ENCODE data around the gene KAT6B.

The KAT6B gene

DNA sequence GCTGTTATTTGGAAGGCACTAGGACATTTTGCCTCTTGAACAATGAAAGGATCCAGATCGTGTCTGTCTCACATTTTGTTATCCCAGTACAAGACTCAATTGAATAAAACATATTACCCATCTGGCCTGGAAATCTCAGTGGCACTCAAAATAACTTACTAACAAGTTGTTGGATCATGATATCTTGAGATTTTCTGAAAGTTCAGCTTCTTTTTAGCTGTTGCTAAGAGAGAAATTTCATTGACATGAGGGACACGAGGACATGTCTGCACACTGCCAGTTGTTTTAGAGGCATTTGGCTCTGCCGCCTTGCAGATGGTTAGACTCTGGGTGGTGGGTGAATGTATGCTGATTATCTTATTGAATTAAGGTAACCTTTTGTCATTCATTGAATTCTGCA, 41.0 kb downstream of the KAT6B start:
- Histone ChIP-seq H3K4me1 (ENCODE audit: control extremely low read depth in 1 of 4, control insufficient read depth in 4 of 4, insufficient read depth in 4 of 4, low read length in 3 of 4) (peaks cover 4 to 40% (median 34%) of the 10 kb centered on the region in 4 experiments), H3K4me3 (ENCODE audit: control insufficient read depth in 1 of 7, extremely low read depth in 1 of 7, insufficient read depth in 4 of 7, low read depth in 2 of 7, low read length in 6 of 7) (no peak overlapping the region), H3K36me3 (ENCODE audit: control insufficient read depth in 4 of 4, insufficient read depth in 4 of 4, low read length in 3 of 4) (no peaks in the 10 kb centered on the region), H3K27ac (ENCODE audit: insufficient read depth in 1 of 2, low read depth in 1 of 2, low read length in 2 of 2, poor library complexity in 1 of 2, severe bottlenecking in 2 of 2) (no peak overlapping the region), H3K9me3 (ENCODE audit: control extremely low read depth in 1 of 5, control insufficient read depth in 4 of 5, insufficient read depth in 2 of 5, low read depth in 1 of 5, low read length in 4 of 5) (no peaks in the 10 kb centered on the region), H3K27me3 (replicated peaks in 2 of 5; ENCODE audit: control insufficient read depth in 4 of 5, insufficient read depth in 5 of 5, low read length in 4 of 5) (no peaks in the 10 kb centered on the region)
- CTCF ChIA-PET, result interaction anchor here (1.3 kb wide), 1 partner anchor 28 kb away, joined by 3 read pairs; no protein-coding TSS in a partner anchor
- POLR2A ChIA-PET, result no interaction called here
- 100% methylated on average over 2 of the region's 3 CpGs for WGBS (ENCODE audit: insufficient coverage)
- no peak for DNase-seq

DNA sequence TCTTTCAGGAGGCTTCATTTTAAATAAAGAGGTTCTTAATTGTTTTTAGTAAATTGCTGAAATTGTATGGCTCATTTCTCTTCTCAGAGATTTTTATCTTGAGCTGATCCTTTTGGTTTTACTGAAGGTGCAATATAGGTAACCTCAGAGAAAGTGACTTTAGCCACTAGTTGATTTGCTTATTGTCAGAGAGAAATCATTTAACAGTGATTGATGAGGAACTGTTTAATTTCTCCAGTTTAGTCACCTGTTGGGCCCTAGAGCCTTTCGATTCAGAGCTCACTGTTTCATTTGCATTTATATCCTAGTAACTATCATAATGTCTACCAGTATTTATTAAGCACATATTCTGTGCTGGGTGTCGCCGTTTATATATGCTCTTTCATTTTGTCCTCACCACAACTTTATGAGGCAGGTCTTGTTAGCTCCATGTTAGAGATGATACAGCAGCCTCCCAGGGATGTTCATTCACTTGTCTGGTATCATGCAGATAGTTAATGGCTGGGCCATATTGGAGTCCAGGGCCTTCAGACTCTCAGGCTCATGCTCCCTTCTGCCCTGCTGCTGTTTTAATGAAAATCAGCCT, 42.1 kb downstream of the KAT6B start:
- CTCF ChIA-PET, result interaction anchor here (0.7 to 1.6 kb wide), 3 partner anchors 27 to 624 kb away, joined by 3 read pairs; no protein-coding TSS in a partner anchor
- 100% methylated on average over 1 of the region's 3 CpGs for WGBS (ENCODE audit: insufficient coverage)
- POLR2A ChIA-PET, result no interaction called here
- H3K4me1 ChIP-seq (ENCODE audit: control extremely low read depth in 1 of 4, control insufficient read depth in 4 of 4, insufficient read depth in 4 of 4, low read length in 3 of 4), result peaks cover 4 to 29% (median 27%) of the 10 kb centered on the region in 4 experiments
- H3K27me3 ChIP-seq (replicated peaks in 2 of 5; ENCODE audit: control insufficient read depth in 4 of 5, insufficient read depth in 5 of 5, low read length in 4 of 5), result no peaks in the 10 kb centered on the region
- H3K4me3 ChIP-seq (ENCODE audit: control insufficient read depth in 1 of 7, extremely low read depth in 1 of 7, insufficient read depth in 4 of 7, low read depth in 2 of 7, low read length in 6 of 7), result no peak overlapping the region
- H3K9me3 ChIP-seq (ENCODE audit: control extremely low read depth in 1 of 5, control insufficient read depth in 4 of 5, insufficient read depth in 2 of 5, low read depth in 1 of 5, low read length in 4 of 5), result no peaks in the 10 kb centered on the region
- no peak overlapping the region for H3K27ac ChIP-seq (ENCODE audit: insufficient read depth in 1 of 2, low read depth in 1 of 2, low read length in 2 of 2, poor library complexity in 1 of 2, severe bottlenecking in 2 of 2)
- no peak for DNase-seq
- H3K36me3 ChIP-seq (ENCODE audit: control insufficient read depth in 4 of 4, insufficient read depth in 4 of 4, low read length in 3 of 4), result no peaks in the 10 kb centered on the region

DNA sequence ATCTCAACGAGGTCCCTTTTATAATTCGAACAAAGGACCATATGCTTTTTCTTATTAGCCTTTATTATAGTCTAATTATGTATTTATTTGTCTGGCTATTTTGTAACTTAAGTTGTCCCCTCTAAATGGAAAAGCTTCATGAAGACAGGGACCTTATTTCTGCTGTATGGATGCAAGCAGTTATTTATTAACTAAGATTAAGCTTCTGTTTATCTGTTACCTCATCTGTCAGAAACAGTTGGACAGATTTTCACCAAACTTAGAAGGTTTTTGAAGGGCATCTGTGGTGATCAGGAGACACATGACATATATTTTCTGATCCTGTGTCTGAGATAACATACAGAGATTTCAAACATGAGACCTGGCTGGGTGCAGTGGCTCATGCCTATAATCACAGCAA, 43.2 kb downstream of the KAT6B start:
- Histone ChIP-seq H3K27ac (ENCODE audit: insufficient read depth in 1 of 2, low read depth in 1 of 2, low read length in 2 of 2, poor library complexity in 1 of 2, severe bottlenecking in 2 of 2) (no peak overlapping the region), H3K27me3 (replicated peaks in 2 of 5; ENCODE audit: control insufficient read depth in 4 of 5, insufficient read depth in 5 of 5, low read length in 4 of 5) (no peaks in the 10 kb centered on the region), H3K4me1 (ENCODE audit: control extremely low read depth in 1 of 4, control insufficient read depth in 4 of 4, insufficient read depth in 4 of 4, low read length in 3 of 4) (peaks cover 4 to 18% (median 16%) of the 10 kb centered on the region in 4 experiments), H3K9me3 (ENCODE audit: control extremely low read depth in 1 of 5, control insufficient read depth in 4 of 5, insufficient read depth in 2 of 5, low read depth in 1 of 5, low read length in 4 of 5) (no peaks in the 10 kb centered on the region), H3K36me3 (ENCODE audit: control insufficient read depth in 4 of 4, insufficient read depth in 4 of 4, low read length in 3 of 4) (no peaks in the 10 kb centered on the region), H3K4me3 (ENCODE audit: control insufficient read depth in 1 of 7, extremely low read depth in 1 of 7, insufficient read depth in 4 of 7, low read depth in 2 of 7, low read length in 6 of 7) (no peak overlapping the region)
- no CpG with 5 or more reads among the region's 2 CpGs for WGBS (ENCODE audit: insufficient coverage)
- ChIA-PET CTCF (interaction anchor here (0.9 to 1.6 kb wide), 3 partner anchors 15 to 130 kb away, joined by 3 read pairs; no protein-coding TSS in a partner anchor), POLR2A (no interaction called here)
- no peak for DNase-seq

DNA sequence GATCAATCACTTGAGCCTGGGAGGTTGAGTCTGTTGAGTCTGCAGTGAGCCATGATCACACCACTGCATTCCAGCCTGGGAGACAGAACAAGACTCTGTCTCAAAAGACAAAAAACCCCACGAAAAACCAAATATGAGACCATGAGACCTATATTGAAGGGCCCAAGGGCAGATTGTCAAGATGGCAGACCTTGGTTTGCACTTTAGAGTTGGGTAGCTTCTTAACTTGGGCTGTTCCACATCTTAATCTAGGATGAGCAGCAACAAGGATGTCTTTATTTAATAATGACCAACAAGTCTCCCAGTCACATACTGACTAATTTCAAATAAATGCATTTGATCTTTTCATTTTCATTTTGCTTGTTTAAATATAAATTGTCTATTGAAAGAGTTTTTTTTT, 43.8 kb downstream of the KAT6B start:
- CTCF ChIA-PET, result interaction anchor here (0.9 to 1.6 kb wide), 3 partner anchors 16 to 131 kb away, joined by 3 read pairs; no protein-coding TSS in a partner anchor
- POLR2A ChIA-PET, result interaction anchor here (0.6 kb wide), 2 partner anchors 33 to 171 kb away, joined by 4 to 7 read pairs; no protein-coding TSS in a partner anchor
- Histone ChIP-seq H3K27ac (ENCODE audit: insufficient read depth in 1 of 2, low read depth in 1 of 2, low read length in 2 of 2, poor library complexity in 1 of 2, severe bottlenecking in 2 of 2) (no peak overlapping the region), H3K9me3 (ENCODE audit: control extremely low read depth in 1 of 5, control insufficient read depth in 4 of 5, insufficient read depth in 2 of 5, low read depth in 1 of 5, low read length in 4 of 5) (no peaks in the 10 kb centered on the region), H3K36me3 (ENCODE audit: control insufficient read depth in 4 of 4, insufficient read depth in 4 of 4, low read length in 3 of 4) (no peaks in the 10 kb centered on the region), H3K4me3 (ENCODE audit: control insufficient read depth in 1 of 7, extremely low read depth in 1 of 7, insufficient read depth in 4 of 7, low read depth in 2 of 7, low read length in 6 of 7) (no peak overlapping the region), H3K4me1 (ENCODE audit: control extremely low read depth in 1 of 4, control insufficient read depth in 4 of 4, insufficient read depth in 4 of 4, low read length in 3 of 4) (peaks cover 4 to 15% (median 13%) of the 10 kb centered on the region in 4 experiments), H3K27me3 (replicated peaks in 2 of 5; ENCODE audit: control insufficient read depth in 4 of 5, insufficient read depth in 5 of 5, low read length in 4 of 5) (no peaks in the 10 kb centered on the region)
- no peak for DNase-seq
- WGBS (ENCODE audit: insufficient coverage), result 100% methylated on average over 1 of the region's 1 CpG

GRCh38 chr10:74871595-74872382, 45.4 kb downstream of the KAT6B start:
- Histone ChIP-seq H3K27ac (ENCODE audit: insufficient read depth in 1 of 2, low read depth in 1 of 2, low read length in 2 of 2, poor library complexity in 1 of 2, severe bottlenecking in 2 of 2) (no peak overlapping the region), H3K4me1 (ENCODE audit: control extremely low read depth in 1 of 4, control insufficient read depth in 4 of 4, insufficient read depth in 4 of 4, low read length in 3 of 4) (peaks cover 4 to 14% (median 10%) of the 10 kb centered on the region in 4 experiments), H3K36me3 (ENCODE audit: control insufficient read depth in 4 of 4, insufficient read depth in 4 of 4, low read length in 3 of 4) (no peaks in the 10 kb centered on the region), H3K27me3 (replicated peaks in 2 of 5; ENCODE audit: control insufficient read depth in 4 of 5, insufficient read depth in 5 of 5, low read length in 4 of 5) (no peaks in the 10 kb centered on the region), H3K9me3 (ENCODE audit: control extremely low read depth in 1 of 5, control insufficient read depth in 4 of 5, insufficient read depth in 2 of 5, low read depth in 1 of 5, low read length in 4 of 5) (no peaks in the 10 kb centered on the region), H3K4me3 (ENCODE audit: control insufficient read depth in 1 of 7, extremely low read depth in 1 of 7, insufficient read depth in 4 of 7, low read depth in 2 of 7, low read length in 6 of 7) (no peak overlapping the region)
- ChIA-PET CTCF (interaction anchor here (0.7 to 1.1 kb wide), 5 partner anchors 13 to 85 kb away, joined by 3 to 6 read pairs (median 3); no protein-coding TSS in a partner anchor), POLR2A (no interaction called here)
- WGBS (ENCODE audit: insufficient coverage), result 71% methylated on average over 3 of the region's 5 CpGs
- DNase-seq, result peak; percentile 13 to 81 (median 69)

DNA sequence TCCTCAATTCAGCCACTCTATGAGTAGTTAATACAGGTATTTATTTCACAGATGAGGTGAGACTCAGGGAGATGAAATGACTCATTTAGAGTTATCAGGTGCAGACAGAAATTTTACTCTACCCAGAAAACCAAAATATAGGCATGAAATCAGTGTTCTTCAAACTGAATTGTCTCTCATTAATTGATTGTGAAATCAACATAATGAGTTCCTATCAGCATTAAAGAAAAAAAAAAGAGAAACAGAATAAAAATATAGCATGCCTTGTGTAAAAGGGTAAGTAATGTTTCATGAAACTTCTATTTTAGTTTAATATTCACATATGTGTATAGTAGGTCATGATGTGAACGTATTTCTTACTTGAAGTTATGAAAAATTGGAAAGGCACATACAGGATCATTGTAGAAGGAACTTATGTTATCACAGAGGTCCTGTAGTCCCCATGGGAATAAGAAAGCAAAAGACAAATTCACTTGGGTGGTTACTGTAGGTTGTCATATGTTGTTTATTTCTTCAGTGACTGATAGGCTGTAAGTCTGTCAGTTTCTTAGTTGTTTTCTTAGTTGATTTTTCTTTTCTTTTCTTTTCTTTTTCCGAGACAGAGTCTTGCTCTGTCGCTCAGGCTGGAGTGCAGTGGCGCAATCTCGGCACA, 47.5 kb downstream of the KAT6B start:
- CTCF ChIA-PET, result no interaction called here
- POLR2A ChIA-PET, result interaction anchor here (0.6 kb wide), 1 partner anchor 46 kb away, joined by 5 read pairs; no protein-coding TSS in a partner anchor

More for the DNA sequence above, 47.5 kb downstream of the KAT6B start:
- WGBS (ENCODE audit: insufficient coverage), result 92% methylated on average over 2 of the region's 5 CpGs
- Histone ChIP-seq H3K27ac (ENCODE audit: insufficient read depth in 1 of 2, low read depth in 1 of 2, low read length in 2 of 2, poor library complexity in 1 of 2, severe bottlenecking in 2 of 2) (no peak overlapping the region), H3K4me1 (ENCODE audit: control extremely low read depth in 1 of 4, control insufficient read depth in 4 of 4, insufficient read depth in 4 of 4, low read length in 3 of 4) (peaks cover 0 to 11% (median 10%) of the 10 kb centered on the region in 4 experiments), H3K27me3 (replicated peaks in 2 of 5; ENCODE audit: control insufficient read depth in 4 of 5, insufficient read depth in 5 of 5, low read length in 4 of 5) (no peaks in the 10 kb centered on the region), H3K9me3 (ENCODE audit: control extremely low read depth in 1 of 5, control insufficient read depth in 4 of 5, insufficient read depth in 2 of 5, low read depth in 1 of 5, low read length in 4 of 5) (no peaks in the 10 kb centered on the region), H3K36me3 (ENCODE audit: control insufficient read depth in 4 of 4, insufficient read depth in 4 of 4, low read length in 3 of 4) (peaks cover 0 to 3% (median 0%) of the 10 kb centered on the region in 4 experiments), H3K4me3 (ENCODE audit: control insufficient read depth in 1 of 7, extremely low read depth in 1 of 7, insufficient read depth in 4 of 7, low read depth in 2 of 7, low read length in 6 of 7) (no peak overlapping the region)
- no peak for DNase-seq

Measured in common myeloid progenitor, CD34-positive (primary cell).